GM18520 (cell line): ENCODE results near the gene OR6X1.
"Not testable (repeated sequence)": the region's sequence is repeated elsewhere in the genome, so short reads cannot be mapped to it uniquely, and the experiment has no call there.

ENCODE experiments used
- ATAC-seq: cut with Tn5 transposase; IDR thresholded peaks from one replicate; pipeline ENCODE4 v1.9.1; 2021; ENCODE audit not compliant: unreplicated experiment

OR6X1 gene

GRCh38 chr11:123755344-123755743 lies 1.0 kb upstream of the OR6X1 start:
- ATAC-seq: no peak

DNA sequence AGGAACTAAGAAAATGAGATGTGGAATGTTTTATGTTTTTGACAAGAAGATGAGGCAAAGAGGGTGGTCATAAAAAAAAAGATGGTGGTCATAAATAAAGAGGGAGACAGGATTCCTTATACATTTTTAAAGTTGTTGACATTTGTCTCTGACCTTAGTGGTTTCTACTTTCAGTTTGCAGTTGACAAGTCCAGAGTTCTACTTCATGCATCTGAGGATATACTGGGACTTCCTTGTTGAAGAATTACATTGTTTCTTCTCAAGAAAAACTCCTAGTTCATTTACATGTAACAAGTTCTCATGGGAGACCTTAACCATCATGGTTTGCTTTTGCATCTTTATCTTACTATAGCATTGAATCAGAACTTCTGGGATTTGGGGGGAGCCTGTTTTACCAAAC lies 1.2 kb downstream of the OR6X1 start:
- no peak for ATAC-seq

- no peak for ATAC-seq
These were observed 2.5 kb downstream of the OR6X1 start for GRCh38 chr11:123751781-123752180.

DNA sequence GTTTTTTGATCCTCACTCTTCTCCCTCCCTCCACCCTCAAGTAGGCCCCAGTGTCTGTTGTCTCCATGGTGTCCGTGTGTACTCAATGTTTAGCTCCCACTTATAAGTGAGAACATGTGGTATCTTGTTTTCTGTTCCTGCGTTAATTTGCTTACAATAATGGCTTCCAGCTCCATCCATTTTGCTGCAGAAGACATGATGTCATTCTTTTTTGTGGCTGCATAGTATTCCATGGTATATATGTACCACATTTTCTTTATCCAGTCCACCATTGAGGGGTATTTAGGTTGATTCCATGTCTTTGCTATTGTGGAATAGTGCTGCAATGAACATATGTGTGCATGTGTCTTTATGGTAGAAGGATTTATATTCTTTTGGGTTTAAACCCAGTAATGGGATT lies 6.0 kb downstream of the OR6X1 start:
- ATAC-seq: not testable (repeated sequence)

GRCh38 chr11:123745764-123746451 lies 8.4 kb downstream of the OR6X1 start:
- ATAC-seq: no peak

DNA sequence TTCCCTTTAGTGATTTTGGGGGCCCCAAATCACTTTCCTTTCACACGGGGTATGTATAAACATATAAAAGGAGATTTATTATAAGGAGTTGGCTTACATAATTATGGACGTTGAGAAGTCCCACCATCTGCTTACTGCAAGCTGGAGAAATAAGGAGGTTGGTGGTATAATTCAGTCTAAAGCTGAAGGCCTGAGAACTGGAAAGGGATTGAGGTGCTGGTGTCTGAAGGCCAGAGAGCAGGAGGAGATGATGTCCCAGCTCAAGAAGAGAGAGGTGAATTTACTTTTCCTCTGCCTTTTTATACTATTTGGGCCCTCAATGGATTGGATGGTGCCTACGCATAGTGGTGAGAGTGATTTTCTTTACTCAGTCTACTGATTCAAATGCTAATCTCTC lies 11.6 kb downstream of the OR6X1 start:
- no peak for ATAC-seq

DNA sequence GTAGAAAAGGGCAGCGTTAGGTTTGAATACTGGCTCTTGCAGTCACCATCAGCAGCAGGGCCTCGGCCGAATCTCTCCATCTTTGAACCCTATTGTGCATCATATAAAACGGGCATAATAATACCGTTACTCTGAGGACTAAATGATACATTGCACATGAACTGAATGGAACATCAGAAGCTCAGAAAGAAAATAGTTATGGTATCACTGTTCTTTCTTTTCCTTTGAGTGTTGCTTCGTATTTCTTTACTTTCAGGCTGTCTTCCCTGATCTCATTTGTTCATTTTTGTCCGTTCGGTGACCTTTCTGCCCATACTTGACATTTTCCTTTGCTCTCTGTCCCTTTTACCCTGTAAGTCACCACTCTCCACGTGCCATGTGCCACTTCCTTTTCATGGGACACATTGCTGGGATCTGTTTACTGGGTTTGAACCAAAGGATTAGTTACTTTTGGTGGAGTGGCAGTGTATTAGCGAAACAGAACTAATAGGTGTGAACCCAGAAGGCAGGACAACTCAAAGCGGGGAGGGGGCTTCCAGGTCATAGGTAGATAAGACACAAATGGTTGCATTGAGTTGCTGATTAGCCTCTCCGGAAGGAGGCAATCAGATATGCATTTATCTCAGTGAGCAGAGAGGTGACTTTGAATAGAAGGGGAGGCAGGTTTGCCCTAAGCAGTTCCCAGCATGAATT lies 12.1 kb downstream of the OR6X1 start:
- no peak for ATAC-seq

DNA sequence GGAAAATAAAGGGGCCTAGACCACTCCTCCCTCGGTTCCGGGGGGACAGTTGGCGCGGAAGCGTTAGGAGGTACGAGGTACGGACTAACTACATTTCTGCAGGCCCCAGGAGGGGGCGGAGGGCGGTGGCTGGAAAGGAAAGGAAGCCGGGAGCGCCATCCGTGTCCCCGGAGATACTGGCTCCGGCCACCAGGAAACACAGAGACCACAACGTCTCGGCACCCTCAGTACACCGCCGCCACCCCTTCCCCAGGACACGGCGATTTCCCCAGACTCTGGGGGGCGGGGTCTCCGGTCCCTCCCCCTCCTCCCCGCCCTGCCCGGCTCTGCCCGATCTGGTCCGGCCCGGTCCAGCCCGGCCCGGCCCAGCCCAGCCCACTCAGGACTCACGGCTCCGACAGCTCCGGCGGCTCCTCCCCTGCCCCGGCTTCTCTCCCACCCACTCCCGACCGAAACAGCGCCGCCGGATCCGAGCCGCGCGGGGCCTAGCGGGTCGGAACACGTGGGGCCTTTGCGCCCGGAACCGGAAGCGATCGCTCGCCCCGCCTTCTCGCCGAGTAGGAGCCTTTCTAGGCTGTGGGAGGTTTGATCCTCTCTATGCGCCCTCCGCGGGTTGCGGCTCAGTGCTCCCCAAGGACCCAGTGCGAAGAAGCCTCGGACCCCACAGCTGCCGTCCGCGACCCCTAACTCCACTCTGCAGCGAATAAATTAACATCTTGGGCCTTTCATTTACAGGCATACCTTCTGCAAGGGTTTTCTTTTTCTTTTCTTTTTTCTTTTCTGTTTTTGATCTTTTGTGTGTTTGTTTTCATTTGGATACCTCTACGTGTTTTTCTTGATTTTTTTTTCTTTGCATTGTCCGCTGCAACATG lies 12.9 kb downstream of the OR6X1 start, which contains the start of gene ZNF202:
ZNF202 (minus strand) TSS at position 502 of the 872 bp plus-strand sequence. CDS start 10,772 bp downstream, outside the sequence.
- ATAC-seq: peak; percentile 99

GRCh38 chr11:123740787-123741158 lies 13.5 kb downstream of the OR6X1 start:
- ATAC-seq: no peak

DNA sequence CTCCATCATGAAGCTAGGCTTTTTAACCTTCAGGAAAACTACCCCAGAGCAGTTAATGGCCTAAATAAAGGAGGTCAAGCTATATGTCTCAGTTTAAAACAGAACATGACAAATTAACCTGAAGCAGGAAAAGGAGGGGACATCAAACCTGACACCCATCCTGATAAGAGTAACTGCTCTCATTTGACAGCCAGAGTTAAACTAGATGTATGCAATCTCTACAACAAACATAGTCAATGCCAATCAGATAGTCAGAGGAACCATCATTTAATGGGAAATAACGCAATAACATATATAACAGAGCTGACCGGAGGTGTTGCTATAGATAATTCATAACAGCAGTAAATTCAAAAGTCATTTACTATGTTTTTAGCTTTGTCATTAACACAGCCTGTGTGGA lies 15.9 kb downstream of the OR6X1 start:
- no peak for ATAC-seq

DNA sequence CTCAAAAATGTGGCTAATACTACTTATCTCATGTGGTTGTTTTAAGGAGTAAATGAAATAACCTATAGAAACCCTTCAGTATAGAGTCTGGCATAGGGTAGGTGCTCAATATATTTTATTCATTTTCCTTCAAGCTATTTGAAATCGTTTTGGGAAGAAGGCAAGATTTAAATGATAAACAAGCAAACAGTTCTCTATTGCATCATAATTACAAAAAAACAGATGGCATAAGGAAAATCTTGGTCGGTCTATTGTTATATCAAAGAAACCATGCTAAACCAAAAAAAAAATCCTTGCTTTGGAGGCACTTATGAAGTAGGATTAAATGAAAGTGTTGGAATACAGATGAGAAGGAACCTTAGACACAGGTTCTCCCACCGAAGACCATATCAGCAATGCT lies 17.5 kb downstream of the OR6X1 start:
- no peak for ATAC-seq

GRCh38 chr11:123729602-123730001 lies 24.7 kb downstream of the OR6X1 start:
- no peak for ATAC-seq

- no peak for ATAC-seq
These were observed 28.2 kb downstream of the OR6X1 start for GRCh38 chr11:123725995-123726655.

GRCh38 chr11:123719452-123719851 lies 34.9 kb downstream of the OR6X1 start:
- no peak for ATAC-seq

GRCh38 chr11:123718469-123718868 lies 35.8 kb downstream of the OR6X1 start:
- no peak for ATAC-seq

- ATAC-seq: no peak
These were observed 36.3 kb downstream of the OR6X1 start for GRCh38 chr11:123718063-123718462.

GRCh38 chr11:123712627-123713026 lies 41.7 kb downstream of the OR6X1 start:
- not testable (repeated sequence) for ATAC-seq

- no peak for ATAC-seq
These were observed 46.6 kb downstream of the OR6X1 start for GRCh38 chr11:123707606-123708205.

DNA sequence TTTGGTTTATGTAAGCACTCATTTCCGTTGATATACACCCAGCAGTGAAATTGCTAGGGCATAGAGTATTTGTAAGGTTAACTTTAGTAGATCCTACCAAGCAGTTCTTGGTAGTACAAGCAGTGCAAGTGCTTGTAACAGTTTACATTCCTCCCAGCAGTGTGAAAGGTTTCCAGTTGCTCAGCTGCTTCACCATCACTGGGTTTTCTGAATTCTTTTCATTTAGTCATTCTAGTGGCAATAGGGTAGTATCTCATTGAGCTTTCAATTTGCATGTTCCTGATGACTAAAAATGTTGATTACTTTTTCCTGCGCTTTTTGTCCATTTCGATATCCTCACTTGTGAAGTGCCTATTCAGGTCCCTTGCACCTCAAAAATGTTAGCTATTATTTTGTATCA lies 47.1 kb downstream of the OR6X1 start:
- ATAC-seq: no peak

GRCh38 chr11:123704341-123704740 lies 50.0 kb downstream of the OR6X1 start:
- no peak for ATAC-seq
